ENCODE measurements around the gene COL4A5.
"Not testable (repeated sequence)": the region's sequence is repeated elsewhere in the genome, so short reads cannot be mapped to it uniquely, and the experiment has no call there.

COL4A5 gene

DNA sequence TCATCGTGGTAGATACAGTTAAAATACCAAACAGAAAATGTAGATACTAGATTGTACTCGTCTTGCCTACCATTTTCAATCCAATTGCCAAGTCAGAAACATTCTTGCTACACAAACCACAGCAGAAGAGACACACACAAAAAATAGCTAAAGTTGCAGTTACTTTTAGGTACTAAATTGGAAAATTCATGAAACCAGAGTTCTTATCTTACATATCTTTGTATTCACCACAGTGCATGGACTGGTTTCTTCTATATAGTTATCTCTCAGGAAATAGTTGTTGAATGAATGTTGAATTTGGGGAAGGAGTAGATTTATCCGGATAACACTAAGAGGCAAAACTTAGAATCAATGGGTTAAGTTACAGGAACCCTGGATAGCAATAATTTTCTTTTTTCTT lies 14.2 kb downstream of the COL4A5 start:
- DNase-seq (ENCODE audit: low read depth in 1 of 2, low spot score in 1 of 2) = no peak

DNA sequence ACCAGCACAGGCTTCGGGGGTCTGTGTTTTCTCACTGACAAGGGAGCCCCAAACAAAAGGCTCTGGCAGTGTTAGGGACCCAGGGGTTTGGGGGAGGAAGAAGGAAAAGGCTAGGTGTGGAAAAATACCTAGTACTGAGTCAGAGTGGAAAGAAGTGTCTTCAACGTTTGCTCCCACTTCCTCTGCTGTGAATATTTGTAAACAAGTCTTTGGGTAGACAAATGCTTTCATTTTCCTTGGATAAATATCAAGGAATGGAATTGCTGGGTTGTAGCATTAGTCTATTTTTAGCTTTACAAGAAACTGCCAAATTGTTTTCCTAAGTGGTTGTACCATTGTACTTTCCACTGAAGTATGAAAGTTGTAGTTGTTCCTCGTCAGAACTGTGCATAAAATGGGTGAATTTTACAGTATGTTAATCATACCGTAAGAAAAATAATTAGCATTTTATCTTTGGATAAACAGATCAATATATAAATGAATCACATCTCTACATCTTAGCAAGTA lies 17.4 kb downstream of the COL4A5 start:
- no peak for DNase-seq (ENCODE audit: low read depth in 1 of 2, low spot score in 1 of 2)

DNA sequence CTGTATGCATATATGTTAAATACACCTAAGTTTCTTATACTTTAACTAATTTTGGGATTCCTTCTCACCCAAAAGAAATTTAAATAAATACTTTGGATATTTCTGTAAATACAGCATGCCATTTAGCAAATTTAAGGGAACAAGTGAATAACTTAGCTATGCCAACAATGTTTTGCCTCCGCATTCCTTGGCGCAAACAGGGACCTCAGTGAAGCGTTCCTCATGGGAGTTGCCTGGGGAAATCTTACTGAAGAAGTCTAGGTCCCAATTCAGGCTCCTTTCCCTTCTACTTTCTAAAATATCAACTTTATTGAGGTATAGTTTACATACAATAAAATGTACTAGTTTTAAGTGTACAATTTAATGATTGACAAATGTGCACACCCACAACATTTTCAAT lies 25.0 kb downstream of the COL4A5 start:
- DNase-seq (ENCODE audit: low read depth in 1 of 2, low spot score in 1 of 2) = no peak

DNA sequence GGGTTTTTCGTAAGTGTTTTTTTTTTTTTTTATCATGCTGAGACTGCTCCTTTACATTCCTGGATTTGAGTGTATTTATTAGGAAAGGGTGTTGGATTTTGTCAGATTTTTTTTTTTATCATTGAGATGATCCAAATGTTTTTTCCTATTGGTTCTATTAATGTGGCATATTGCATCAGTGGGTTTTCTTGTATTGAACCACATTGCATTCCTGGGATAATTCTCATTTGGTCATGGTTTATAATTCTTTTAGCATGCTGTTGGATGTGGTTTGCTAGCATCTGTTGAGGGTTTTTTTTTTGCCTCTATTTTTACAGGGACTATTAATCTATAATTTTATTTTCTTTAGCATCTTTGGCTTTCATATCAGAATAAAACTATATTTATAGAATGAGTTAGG lies 28.8 kb downstream of the COL4A5 start:
- DNase-seq (ENCODE audit: low read depth in 1 of 2, low spot score in 1 of 2) = no peak

DNA sequence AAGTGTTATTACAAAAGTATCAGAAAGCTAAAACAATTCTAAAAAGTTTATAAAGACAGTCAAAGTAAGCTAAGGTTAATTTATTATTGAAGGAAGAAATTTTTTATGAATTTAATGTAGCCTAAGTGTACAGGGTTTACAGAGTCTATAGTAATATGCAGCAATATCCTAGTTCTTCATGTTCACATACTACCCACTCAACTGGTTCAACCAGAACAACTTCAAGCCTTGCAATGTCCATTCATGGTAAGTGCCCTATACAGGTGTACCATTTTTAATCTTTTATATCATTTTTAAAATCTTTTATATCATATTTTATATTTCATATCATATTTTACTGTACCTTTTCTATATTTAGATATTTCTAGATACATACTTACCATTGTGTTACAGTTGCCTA lies 34.3 kb downstream of the COL4A5 start:
- no peak for DNase-seq (ENCODE audit: low read depth in 1 of 2, low spot score in 1 of 2)

DNA sequence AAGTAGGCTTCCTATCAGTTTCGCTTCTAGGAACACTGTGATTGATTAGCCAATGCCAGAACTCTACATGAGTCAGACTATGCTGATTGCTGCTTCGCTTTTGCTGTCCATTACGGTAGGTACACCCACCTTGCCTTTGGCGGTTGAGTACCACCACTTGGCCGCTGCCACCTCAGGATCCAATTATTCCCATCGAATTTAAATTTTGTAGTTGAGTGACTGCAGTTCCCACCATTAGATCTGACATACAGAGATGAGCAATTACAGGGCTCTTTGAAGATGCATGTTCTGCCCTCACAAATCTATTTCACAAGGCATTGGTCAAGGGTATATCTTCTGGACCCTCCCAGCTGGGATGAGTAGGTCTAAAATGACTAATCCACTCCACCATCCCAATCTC lies 41.9 kb downstream of the COL4A5 start:
- not testable (repeated sequence) for DNase-seq (ENCODE audit: low read depth in 1 of 2, low spot score in 1 of 2)

DNA sequence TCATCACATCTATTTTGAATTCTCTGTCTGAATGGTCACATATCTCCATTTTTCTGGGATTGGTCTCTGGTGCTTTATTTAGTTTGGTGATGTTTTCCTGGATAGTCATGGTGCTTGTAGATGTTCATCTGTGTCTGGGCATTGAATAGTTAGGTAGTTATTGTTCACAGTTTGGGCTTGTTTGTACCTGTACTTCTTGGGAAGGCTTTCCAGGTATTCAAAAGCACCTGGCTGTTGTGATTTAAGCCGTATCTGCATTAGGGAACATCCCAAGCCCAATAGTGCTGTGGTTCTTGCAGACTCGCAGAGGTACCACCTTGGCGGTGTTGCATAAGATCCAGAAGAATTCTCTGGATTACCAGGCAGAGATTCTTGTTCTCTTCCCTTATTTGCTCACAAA lies 44.6 kb downstream of the COL4A5 start:
- DNase-seq (ENCODE audit: low read depth in 1 of 2, low spot score in 1 of 2) = no peak

DNA sequence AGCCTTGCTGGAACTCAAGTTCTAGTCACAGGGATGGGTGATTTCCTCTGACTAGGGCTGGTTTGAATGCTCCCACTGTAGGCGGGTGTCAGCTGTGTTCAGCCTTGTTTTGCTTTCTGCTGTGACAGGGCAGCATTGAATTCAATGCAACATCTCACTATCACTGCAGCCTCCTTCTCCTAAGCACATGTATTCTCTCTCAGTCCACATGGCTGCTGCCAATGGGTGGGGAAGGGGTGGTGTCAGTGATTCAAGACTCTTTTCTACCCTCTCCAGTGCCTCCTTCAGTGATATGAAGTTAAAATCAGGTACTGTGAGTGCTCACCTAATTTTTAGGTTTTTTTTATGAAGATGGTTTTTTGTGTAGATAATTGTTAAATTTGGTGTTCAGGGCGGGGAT lies 46.3 kb downstream of the COL4A5 start:
- no peak for DNase-seq (ENCODE audit: low read depth in 1 of 2, low spot score in 1 of 2)

DNA sequence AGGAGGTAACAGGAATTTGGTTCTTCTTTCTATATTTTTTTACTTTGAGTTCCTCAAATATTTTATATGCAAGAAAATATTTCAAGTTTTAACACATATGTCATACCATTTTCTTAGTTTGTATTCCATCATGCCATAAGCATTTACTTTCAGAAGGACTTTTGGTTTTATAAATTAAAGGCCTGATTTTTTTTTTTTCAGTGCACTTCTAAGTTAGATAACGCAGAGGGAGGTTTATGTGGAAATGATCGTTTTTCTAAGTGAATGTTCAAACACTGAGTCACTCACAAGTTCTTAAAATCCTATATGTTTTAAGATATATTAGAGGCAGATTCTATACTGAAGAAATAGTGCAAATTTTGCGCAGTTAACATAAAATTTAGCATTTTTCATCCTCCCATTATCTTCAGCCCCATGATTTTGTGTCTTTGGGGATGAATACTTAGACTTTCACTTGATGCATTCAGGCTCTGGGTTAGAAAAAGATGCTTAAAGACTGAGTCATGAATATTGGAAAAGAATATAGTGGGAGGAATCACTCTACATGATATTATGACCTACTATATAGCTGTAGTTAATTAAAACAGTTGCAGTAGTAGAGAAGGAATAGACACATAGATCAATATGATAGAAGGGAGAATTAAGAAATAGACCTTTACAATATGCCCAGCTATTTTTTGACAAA lies 54.9 kb downstream of the COL4A5 start:
- no peak for DNase-seq (ENCODE audit: low read depth in 1 of 2, low spot score in 1 of 2)

DNA sequence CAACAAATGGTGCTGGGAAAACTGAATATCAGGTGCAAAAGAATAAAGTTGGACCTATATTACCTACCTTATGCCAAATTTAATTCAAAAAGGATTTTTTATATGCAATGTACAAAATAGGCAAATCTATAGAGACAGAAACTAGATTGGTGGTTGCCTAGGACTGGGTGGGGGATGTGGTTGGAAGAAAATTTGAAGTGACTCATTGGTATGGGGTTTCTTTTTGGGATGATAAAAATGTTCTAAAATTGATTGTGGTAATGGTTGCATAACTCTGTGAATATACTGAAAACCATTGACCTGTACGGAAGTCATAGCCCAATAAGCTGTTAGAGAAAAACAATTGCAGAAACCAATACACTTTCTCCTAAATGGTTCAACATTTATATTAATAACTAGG lies 72.1 kb downstream of the COL4A5 start:
- DNase-seq (ENCODE audit: low read depth in 1 of 2, low spot score in 1 of 2) = no peak

DNA sequence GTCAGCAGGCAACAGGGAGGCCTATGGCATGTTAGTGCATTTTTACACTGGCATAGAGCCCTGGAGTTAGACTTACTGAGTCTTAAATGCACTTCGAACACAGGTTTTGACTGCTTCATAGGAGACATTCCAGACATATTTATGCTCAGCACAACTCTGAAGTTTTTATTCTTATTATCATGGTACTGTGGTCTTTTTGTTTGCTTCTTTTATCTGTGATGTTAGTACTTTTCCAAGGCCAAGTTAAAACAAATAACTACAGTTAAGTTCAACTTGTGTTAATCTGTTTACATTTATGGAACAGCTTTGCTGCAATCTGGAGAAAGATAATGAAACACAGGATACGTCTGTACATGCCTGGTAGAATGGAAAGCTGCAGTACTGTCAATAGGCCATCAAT lies 76.5 kb downstream of the COL4A5 start:
- DNase-seq (ENCODE audit: low read depth in 1 of 2, low spot score in 1 of 2) = no peak

DNA sequence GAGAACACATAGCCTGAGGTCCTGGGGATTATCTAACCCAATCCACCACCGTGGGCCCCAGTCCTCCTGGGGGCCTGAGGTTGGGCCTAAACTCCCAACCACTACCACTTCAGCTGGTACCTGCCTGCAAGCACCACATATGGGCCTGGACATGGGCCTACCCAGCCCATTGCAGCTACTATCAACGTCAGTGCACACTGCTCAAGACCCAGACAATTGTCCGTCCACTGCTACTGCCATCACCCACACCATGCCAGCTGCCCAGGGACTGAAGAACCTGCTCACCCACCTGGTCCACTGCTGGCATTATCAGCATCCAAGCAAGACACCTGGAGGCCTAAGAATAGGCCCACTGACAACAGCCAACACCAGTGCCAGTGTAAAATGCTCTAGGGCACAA lies 88.1 kb downstream of the COL4A5 start:
- DNase-seq (ENCODE audit: low read depth in 1 of 2, low spot score in 1 of 2) = no peak

DNA sequence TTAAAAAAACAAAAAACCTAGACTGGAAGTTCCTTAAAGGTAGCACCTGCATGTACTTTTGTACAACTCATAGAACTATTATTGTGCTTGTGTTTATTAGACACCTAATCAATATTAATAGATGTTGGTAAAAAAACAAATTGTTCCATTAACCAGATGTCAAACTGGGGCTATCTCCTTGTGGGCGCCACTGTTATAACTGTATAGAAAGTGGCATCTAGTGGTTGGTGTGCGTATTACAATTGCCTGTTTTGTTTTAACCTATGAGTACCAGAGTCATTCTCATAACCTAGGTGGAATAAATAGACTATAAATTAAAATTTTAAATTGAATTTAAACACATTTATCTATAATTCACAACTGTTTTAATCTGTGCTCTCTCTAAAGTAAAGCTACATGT lies 97.4 kb downstream of the COL4A5 start:
- DNase-seq (ENCODE audit: low read depth in 1 of 2, low spot score in 1 of 2) = no peak

DNA sequence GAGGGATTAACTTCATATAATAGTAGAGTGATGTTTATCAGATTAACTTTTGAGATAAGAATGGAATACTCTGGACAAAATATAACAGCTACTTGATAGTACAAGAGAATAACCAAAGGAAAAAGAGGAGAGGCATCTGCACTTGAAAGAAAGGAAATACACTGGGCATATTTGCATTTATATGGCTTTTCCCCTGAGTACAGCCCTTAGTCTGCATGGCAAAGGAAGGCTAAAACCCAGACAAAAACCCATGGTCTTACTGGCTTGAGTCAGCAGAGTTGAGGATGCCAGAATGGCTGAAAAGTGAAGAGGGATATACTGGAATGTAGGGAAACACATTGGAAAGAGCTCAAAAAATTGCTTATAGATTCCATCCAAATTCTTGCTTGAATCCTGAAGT lies 101.6 kb downstream of the COL4A5 start:
- DNase-seq (ENCODE audit: low read depth in 1 of 2, low spot score in 1 of 2) = no peak

DNA sequence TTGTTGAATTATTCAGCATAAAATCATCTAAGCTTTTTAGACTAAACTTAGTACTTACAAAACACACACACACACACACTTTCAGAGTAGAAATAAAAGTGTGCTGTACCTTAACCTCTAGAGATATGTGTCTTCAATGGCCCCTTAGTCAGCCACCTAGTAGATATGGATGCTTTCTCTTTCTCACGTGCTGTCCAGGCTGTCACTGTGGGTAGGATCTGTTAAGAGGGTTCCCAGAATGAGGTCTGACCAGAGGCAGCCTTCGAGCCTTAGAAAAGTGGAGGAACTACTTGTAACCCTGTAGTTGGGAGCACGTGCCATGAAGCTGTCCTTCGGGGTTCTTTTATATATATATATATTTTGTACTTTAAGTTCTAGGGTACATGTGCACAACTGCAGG lies 117.9 kb downstream of the COL4A5 start:
- no peak for DNase-seq (ENCODE audit: low read depth in 1 of 2, low spot score in 1 of 2)

DNA sequence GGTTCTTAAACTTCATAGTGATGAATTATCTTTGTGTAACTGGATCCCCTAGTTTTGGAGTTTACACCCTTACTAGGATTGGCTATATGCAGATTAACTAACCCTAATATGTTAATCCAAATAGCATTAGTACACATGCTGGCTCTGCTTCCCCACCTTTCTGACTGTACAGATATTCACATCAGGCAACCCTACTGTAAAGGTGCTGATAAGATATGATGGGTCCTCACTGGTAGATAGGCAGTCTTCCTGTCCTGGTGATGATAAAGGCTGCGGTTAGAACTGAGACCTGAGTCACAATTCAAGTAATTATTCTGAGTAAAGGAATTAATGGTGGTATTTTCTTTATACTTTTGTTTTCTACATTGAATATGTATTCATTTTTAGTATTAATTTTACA lies 118.6 kb downstream of the COL4A5 start:
- DNase-seq (ENCODE audit: low read depth in 1 of 2, low spot score in 1 of 2) = no peak

DNA sequence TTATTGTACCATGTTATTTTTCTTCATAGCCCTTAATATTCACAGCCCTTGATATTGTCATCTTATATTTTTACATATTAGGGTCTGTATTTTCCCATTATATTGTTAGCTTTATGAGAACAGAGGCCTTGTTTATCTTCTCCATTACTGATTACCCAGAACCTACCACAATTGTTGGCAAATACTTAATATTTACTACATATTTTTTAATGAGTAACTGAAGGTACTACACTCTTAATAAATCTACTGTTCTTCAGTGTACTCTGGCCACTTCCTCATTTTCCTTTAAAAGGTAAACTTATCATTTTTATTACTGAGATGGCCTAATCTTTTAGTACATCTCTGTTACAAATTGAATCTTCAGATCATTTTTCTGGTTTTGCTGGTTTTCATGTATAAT lies 133.5 kb downstream of the COL4A5 start:
- no peak for DNase-seq (ENCODE audit: low read depth in 1 of 2, low spot score in 1 of 2)

DNA sequence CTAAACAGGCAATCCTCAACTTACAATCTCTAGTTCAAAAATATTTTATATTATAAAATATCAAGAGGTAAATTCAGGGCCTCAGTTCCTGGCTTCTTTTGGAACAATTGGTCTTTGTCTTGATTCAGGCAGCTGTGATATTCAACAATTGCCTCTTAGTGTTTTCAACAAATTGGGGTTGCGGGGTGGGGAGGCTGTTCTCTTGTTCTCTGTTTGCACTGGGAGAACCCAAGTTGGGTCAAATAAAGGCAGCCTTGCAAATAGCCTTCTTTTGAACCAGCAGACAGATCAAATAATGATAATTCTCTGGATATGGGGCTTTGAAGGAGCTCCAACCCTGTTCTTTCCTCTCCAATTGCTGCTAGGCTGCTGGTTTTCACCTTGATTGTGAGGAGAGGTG lies 142.5 kb downstream of the COL4A5 start:
- no peak for DNase-seq (ENCODE audit: low read depth in 1 of 2, low spot score in 1 of 2)

DNA sequence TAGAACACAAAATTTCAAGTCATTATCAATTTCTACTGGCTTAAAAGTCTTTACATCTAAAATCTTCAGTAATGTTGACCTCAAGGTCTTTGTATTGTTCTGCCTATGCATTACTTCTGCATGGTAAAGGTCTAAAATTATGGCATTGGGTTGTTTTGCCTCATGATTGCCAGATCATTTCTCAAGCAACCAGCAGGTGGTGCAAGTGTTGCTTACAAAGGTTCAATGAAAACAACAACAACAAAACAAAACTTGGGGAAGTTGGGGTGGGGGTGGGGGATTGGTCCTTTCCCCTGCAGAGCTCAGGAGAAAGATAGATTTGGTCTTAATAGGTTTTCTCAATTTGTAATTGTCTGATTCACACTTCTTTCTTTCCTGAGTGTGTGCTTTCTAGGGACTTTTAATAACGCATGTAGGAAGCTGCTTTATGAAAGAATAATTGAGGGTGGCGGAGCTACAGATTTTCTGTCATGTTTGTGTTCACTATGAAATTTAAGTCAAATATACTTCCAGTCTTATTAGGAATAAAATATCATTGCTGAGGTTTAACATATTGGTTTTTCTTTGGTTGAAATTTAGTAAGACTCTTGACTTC lies 145.1 kb downstream of the COL4A5 start:
- no peak for DNase-seq (ENCODE audit: low read depth in 1 of 2, low spot score in 1 of 2)

DNA sequence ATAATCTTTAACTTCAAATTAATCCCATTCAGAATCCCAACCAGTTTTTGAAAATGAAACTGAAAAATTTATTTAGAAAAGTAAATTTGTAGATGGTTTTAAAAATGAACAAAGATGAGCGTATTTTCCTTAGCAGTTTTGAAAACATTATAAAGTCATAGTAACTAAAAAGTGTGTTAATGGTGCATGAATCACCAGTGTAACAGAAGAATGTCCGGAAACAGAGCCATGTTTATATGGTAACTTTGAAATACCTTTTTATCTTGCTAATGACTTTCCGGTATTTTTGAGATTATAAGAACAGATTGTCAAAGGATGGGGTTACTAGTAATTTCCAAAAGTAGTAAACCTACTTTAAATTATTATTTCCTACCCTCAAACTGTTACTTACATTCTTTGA lies 150.9 kb downstream of the COL4A5 start:
- DNase-seq (ENCODE audit: low read depth in 1 of 2, low spot score in 1 of 2) = no peak

DNA sequence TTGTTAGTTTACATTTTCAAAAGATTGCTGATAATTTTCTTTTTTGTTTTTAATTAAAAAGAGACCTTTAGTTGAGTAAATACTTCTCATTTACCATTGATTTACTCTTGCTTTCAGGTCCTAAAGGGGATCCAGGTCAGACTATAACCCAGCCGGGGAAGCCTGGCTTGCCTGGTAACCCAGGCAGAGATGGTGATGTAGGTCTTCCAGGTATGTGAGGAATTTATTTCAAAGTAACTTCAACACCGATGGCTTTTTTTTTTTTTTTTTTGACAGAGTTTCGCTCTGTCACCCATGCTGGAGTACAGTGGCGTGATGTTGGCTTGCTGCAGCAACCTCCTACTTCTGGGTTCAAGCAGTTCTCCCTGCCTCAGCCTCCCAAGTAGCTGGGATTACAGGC lies 161.6 kb downstream of the COL4A5 start:
- DNase-seq (ENCODE audit: low read depth in 1 of 2, low spot score in 1 of 2) = no peak

DNA sequence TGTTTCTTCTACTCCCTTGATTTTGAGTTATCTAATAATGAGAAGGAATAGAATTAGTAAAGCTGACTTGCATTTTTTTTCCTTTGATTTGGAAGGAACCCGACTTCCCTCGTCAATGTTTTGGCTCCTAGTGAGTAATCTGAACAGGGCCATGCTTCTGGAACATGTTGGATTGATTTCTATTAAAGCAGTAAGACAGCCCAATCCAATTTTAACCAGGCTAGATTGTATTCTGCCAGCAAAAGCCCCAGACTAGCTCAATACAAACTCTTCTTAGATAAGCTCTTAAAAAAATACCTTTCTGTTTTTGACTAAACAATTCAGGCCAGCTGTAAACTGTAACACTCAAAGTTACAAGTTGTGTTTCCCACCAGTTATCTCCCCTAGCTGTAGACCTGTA lies 170.5 kb downstream of the COL4A5 start:
- no peak for DNase-seq (ENCODE audit: low read depth in 1 of 2, low spot score in 1 of 2)

DNA sequence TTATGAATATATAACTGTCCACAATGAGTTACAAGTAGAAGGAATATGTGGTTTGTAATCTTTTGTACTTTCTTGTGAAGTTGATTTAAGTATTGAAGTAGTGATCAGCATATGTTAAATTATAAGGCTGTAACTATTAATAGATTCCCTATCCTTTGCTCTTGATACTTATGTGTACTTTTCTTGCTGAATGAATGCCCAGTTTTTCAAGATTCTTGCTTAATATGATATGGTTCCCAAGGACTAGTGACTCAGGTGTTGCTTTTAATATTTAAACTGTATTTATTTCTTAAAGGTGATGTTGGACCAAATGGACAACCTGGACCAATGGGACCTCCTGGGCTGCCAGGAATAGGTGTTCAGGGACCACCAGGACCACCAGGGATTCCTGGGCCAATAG lies 175.0 kb downstream of the COL4A5 start:
- DNase-seq (ENCODE audit: low read depth in 1 of 2, low spot score in 1 of 2) = no peak
